PC-3 (cell line): Measurements from ENCODE around the gene PKNOX2.

ENCODE experiments used
- CTCF ChIP-seq: fragments of 300-600 bp; sonication (generic); conservative IDR thresholded peaks from 2 replicates; pipeline ENCODE4 v1.5.1; 2017; ENCODE audit warnings: antibody characterized with exemption, low read depth, mild to moderate bottlenecking, low read length
- EZH2phosphoT487 ChIP-seq: fragments of 300-600 bp; sonication (generic); IDR thresholded peaks from 2 replicates; pipeline ENCODE4 v1.6.1; 2018; ENCODE audit warnings: mild to moderate bottlenecking, antibody characterized with exemption, low read length, borderline replicate concordance

- TF ChIP-seq CTCF (peak; percentile 31), EZH2phosphoT487 (no peak)
Observed at GRCh38 chr11:125428486-125429173, 264.1 kb downstream of the PKNOX2 start.
